HG03457 (cell line): Measurements from ENCODE around the gene CLSTN2.

Experiments used
- ATAC-seq: cut with Tn5 transposase; IDR thresholded peaks from one replicate; pipeline ENCODE4 v1.9.1; 2021; ENCODE audit warnings: moderate number of reproducible peaks; ENCODE audit not compliant: unreplicated experiment

The CLSTN2 gene

DNA sequence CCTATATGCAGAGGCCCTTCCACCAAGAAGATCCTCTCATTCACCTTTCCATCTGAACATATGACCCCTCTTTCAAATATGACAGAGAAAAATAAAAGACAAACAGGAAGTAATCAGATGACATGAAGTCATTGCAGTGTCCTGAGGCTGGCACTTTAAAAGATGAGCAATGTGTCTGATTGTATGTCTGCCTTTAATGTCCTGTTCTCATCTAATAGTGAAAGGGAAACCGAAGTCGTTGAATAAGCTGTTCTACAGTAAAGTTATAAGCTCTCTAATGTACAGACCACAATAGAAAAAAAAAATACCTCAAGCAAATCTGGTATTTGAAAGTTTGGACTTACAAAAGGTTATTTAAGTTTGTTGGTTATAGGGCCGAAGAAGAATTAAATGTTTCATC lies 243.0 kb downstream of the CLSTN2 start:
- ATAC-seq, result no peak

DNA sequence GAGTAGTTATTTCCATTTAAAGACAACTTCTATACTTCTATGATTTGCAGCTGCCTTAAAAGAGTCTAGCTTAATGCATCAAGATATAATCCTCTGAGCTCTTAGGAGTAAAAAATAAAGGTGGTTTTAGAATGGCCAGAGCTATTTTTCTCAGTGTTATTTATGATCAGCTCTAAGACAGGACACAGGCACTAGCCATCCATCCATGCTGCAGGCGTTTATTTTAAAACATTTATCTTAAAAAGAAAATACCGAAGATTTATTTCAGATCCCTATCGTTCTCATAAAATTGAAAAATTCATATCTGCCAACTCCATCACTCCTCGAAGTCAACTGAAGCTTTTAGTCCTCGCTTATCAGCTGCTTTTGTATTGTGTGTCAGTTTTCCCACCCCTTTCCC lies 243.5 kb downstream of the CLSTN2 start:
- no peak for ATAC-seq

DNA sequence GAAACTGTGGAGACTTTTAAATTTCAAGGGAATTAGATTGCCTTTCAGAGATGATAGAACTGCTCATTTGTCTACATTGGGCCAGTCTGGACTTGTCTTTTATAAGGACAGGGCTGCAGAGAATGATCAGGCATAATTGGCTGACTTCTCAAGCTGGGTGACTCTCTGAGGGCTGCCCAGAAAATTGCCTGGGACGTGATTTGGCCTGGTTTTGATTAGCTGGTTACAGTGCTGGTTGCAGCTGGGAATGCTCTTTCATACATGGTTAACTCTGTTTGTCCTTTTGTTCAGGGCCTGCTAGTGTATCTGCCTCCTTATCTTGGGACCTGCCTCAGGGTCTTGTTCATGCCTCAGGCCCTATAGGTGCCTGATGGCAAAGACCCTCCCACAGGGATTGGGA lies 245.6 kb downstream of the CLSTN2 start:
- ATAC-seq, result no peak

DNA sequence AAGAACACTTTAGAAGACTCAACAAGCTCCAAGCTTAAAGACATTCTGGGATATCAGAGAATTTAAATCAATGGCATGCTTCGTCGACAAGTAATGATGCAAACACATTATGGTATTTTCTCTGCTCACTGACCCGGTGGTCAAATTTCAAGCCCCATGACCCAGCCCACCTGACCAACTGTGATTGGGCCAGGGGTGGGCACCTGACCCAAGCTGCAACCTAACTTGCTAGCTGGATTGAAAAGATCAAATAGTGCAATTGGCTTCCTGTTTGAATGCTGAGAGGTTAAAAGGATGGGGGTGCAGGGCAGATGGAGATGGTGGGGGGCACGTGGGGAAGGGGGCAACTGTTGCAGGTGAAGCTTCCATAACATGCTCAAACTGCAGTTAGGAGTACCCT lies 250.4 kb downstream of the CLSTN2 start:
- ATAC-seq, result no peak

DNA sequence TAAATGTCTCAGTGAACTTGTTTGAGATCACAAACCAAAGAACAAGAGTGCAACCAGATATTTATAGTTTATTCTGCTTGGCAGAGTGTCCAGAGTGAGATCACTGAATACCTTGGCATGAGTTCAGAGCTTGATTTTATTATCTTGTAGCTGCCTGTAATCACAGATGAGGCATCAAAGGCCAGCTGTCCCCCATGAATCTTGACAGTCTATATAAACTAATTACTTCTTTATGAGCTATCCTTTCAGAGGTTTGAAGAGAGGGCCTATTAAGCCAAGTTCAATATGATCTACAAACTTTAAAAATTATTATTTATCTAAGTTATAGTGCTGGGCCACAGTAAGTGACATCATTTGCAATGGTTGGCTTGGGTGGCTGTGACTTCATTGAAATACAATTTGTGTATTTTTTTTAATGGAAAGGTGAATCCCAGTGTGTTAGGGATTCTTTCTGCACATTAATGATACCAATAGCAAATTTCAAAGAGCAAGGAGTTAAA lies 251.5 kb downstream of the CLSTN2 start:
- no peak for ATAC-seq

DNA sequence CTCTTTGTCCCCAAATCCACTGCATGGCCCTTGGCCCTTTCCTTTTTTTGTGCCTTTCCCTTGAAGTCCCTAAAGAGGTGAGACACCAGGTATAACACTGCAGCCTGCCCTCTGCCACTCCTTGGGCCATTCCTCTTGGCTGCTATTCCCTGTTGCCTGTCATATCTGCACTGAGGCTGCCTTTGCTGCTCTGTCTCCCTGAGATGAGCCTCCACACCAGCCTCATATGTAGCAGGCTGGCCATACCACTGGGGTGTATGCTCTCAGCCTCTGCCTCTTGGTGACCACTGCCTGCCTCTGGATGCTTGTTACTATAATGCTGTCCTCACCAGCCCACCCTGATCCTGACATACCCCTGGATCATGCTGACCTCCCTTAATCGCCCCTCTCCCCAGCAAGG lies 252.0 kb downstream of the CLSTN2 start:
- ATAC-seq, result no peak

DNA sequence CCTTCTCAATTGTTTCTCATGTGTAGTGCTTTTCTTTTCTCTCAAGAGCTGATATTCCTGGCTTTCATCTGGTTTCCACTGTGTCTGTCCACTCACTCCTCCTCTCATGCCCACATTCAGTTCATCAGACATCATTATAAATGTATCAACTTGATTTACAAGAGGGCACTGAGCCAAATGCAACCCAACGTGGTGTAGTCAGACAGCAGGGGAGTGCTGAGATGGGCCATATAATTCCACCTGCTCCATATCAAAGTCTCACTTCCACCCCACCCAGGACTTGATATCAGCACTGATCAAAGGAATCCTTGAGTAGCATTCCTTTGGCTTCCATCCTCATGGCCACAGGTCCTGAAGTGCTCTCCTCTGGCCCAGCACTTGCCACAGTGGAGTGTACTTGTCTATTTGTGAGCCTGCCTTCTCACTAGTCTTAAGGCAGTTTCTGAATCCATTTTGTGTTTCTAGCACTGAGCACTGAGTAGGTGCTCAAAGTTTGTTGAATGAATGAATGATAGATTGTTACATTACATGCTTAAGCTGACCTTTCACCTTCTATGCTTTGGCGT lies 252.8 kb downstream of the CLSTN2 start:
- ATAC-seq, result no peak

DNA sequence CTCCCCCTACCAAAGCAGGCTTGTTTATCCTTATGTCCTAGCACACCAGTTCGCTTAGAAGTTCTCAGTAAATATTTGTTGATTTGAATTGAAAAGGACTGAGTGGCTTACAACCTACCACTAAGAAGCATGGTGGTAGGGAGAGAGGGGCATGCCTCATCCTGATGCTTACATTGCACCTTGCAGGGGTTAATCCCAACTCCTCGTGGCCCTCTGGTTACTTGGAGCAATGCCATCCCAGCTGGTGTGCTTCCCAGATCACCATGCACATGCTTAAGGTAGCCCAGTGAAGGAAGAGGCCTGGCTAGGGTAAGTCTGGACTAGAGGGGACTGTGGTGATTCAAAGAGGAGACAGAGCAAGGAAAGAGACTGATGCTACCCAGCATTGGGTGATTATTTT lies 253.3 kb downstream of the CLSTN2 start:
- ATAC-seq, result no peak

DNA sequence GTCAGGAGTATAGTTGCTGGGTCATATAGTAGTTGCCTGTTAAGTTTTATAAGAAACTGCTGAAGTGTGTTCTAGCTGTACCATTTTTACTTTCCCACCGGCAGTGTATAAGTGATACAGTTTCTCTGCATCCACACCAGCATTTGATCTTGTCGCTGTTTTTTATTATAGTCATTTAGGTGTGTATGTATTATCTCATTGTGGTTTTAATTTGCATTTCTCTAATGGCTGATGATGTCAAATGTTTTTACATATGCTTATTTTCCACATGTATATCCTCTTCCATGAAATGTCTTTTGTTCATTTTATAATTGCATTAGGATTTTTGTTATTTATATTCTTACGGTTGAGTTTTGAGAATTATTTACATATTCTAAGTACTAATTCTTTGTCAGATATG lies 254.3 kb downstream of the CLSTN2 start:
- no peak for ATAC-seq

DNA sequence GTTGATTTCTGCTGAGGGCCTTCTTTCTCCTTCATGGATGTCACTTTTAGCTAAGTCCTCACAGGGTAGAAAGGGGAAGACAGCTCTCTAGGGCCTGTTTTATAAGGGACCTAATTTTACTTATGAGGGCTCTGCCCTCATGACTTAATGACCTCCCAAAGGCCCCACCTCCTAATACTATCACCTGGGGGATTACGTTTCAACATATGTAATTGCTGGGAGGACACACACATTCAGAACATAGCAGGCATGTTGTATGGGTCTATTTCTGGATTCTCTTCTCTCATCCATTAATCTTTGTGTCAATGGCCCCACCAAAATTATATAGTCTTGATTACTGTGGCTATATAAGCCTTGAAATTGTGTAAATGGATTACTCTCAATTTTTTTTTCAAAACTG lies 255.0 kb downstream of the CLSTN2 start:
- no peak for ATAC-seq

DNA sequence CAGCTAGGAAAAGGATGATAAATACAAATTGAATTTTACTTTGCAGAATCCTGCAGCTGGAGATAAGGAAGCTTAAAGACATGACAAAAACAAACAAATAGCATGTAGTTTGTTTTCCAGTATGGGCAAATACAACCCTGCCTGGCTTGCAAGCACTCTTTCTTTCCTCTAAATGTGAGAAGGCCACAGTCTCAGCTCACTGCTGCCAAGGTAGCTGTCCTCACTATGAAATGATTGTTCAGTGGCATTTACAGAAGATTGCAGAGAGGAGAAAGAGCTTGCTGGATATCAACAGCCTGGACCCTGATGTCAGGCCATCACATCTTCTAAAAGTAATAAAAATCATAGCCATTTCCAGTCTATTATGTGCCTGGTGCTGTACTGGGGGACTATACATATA lies 262.0 kb downstream of the CLSTN2 start:
- no peak for ATAC-seq

DNA sequence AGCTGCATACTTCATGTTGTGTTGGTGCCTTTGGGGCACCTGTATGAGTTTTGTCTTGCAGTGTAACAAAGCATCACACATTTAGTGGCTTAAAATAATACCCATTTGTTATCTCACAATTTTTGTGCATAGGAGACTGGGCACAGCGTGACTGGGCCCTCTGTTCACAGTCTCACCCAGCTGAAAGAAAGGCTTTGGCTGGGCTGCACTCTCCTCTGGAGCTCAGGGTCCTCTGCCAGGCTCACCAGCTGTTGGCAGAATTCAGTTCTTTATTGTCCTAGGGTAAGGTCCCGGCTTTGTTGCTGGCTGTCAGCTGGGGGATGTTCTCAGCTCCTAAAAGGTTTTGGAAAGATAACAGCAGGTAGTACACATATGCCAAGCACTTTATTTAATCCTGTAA lies 263.3 kb downstream of the CLSTN2 start:
- no peak for ATAC-seq

DNA sequence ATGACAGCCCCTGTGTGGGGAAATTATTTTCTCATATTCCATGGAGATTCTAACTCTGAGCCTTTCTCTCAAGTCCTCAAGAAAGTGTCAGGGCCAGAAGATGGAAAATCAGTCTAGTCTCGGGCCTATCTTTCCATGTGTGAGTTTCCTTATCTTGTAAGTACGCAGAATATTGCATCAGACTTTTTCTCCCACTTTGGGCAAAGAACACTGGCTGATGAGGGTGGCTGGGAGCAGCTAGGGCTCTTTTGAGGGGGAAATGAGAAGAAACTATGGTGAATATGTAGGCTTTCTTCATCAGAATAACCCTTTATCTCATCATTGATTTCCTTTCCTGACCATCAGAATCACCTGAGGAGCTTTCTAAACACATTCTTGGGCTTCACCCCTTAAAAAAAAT lies 264.0 kb downstream of the CLSTN2 start:
- ATAC-seq, result no peak

DNA sequence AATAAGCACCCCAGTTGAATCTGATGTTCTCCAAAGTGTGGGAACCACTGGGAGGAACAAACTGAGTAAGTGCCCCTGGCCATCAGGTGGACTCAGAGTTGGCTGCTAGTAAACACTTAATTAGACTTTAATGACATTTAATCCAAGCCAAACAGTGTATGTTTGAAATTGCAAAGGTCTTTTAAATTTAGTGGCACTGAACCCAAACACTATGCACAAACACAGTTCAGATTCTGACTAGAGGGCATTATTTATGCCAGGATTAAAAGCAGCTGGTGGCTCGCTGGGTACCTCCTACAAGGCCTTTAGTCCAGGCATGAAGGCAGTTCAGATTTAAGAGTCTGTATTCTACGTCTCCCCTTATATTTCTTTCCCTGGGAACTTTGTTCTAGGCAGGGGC lies 264.8 kb downstream of the CLSTN2 start:
- ATAC-seq, result no peak

DNA sequence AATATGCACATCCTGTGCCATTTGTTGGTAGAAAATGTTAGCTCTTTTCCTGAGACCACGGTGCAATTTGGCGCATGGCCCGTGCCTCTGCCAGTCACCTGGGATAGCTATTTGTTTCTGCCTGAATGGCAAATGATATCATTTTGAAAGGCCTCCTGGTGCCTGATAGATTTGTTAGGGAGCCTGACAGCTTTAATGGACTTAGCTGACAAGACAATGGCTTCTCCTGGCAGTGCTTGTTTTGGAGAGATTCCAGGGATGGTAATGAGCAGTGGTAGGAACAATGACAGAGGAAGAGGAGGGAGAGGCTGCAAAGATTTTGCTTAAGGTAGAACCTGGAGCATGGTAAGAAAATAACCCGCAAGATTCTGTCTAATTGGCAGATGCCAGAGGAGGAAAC lies 268.5 kb downstream of the CLSTN2 start:
- ATAC-seq, result no peak

DNA sequence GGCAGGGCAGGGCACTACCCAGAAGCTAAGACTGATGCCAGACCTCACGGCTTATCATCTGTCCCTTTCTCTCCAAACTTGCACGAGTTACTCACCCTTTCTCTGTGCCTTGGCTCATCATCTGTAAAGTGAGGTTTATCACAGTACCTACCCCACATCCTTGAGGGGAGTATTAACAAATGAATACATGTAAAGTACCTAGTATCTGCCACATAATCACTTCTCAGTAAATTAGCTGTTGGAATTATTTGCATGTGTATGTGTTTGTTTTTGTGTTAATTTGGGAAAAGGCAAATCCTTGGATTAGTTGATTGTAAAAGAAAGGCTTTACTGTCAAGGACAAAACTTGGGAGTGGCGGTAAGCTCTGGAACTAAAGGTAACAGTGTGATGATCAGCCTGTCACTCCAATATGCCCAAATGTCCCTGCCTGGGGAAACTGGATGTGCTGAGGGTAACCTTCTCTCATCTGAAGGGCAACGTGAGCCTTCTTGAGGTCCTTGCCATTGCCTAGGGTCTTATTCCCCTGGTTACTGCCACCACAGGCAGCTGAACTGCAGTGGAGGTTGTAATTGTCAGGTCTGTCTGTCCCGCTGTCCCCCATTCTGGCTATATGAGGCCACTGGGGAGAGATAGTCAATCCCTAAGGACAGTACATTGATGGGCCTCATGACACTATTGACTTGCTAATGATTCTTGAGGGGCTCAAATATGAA lies 269.4 kb downstream of the CLSTN2 start:
- ATAC-seq, result no peak

DNA sequence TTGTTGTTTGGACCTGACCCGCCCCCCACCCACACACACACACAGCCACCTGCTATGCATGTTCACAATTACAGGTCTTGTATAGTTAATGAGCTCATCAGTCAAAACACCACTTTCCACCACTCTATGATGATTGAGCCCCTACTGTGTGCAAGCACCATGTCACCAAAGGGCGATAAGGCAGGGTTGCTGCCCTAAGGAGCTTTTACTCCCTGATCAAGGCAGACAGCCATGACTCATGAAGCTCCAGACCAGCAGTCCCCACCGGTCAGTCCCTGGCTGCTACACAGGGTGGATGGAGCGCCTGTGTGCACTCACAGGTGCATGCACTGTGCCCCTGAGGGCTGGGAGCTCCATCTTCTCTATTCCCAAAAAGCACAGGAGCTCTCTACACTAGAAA lies 270.6 kb downstream of the CLSTN2 start:
- ATAC-seq, result no peak

DNA sequence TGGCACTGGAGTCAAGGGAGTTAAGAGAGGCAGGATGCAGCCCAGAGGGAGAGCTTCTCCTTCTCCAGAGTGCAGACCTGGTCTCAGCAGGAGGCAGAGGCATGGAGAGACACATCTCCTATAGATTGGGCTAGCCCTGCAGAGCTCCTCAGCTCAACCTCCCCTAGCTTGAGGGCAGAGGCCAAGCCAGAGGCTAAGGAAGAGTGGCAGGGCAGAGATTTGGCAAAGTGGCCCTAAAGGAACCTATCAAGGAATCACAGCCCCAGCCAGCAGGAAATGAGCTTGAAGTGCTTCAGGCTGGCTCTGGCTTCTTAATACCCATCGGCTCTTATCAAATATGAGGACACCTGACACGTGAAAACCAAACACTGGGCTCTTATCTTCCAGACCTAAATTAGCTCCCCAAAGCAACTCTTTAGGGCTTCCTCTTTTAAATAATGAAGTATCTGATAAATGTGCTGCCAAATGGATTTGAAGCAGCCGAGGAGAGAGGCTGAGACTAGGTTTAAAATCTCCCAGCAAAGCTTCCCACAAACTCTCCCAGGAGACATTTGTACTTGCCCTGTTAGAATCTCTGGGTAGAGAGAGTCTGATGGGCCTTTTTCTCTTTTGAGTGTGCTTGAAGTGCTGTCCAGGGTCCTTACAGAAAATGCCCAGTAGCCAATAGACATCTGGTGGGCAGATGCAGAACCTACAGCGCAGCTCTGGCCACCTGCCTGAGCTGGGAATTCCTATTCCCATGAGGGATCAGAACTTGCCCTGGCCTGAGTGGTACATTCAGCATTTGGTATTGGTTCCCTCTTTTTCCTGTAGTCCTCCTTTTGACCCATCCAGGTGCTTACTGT lies 271.4 kb downstream of the CLSTN2 start:
- no peak for ATAC-seq

DNA sequence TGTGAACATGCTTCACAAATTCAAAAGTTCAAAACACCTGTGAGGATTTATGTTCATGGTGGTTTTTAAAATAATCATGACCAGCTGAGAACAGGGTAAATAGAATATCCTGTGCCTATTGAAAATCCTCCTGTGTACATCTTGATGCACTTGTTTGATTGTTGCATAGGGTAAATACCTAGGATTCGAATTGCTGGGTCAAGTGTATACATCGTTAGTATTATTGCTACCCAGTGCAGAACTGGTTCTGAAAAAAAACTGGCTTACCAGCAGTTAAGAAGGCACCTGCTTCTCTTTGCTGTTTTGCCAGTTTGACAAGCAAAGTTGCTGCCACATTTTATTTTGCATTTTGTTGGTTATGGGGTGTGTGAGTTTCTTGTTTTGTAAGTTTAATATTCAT lies 272.6 kb downstream of the CLSTN2 start:
- ATAC-seq, result no peak

DNA sequence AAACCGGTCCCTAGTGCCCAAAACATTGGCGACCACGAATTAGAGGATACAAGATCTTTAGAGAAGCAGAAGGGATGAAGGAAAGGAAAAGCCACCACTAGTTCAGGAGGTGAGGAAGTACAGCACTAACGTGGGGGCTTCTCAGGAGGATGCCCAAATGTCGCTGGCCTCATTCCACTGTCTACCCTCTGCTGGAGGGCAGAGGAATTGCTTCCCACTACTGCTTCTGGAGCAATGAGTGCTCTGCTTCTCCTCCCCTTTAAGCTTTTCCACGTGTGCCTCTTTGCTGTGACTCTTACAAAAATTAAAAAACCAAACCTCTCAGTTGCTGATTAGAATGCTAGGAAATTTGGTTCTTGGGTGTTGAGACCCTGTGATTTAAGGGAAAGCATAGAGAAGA lies 281.3 kb downstream of the CLSTN2 start:
- no peak for ATAC-seq

DNA sequence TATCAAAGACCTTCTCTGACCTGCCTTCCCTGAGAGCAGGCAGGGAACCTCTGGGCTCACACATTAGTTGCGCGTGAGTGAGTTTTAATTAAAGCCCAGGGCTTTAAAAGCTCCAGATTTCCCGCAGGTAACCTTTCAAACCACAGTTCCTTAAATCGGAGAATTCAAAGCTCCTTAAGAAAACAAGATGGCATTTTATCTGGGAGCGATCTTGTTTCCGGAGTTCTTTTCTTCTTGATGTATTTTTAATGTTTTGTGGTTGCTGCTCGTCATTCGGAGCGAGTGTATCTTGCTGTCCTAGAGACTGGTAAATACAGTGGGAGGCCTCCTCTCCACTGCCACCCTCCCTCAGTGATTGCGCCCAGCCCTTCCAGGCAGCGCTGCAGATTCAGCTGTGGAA lies 284.3 kb downstream of the CLSTN2 start:
- no peak for ATAC-seq

DNA sequence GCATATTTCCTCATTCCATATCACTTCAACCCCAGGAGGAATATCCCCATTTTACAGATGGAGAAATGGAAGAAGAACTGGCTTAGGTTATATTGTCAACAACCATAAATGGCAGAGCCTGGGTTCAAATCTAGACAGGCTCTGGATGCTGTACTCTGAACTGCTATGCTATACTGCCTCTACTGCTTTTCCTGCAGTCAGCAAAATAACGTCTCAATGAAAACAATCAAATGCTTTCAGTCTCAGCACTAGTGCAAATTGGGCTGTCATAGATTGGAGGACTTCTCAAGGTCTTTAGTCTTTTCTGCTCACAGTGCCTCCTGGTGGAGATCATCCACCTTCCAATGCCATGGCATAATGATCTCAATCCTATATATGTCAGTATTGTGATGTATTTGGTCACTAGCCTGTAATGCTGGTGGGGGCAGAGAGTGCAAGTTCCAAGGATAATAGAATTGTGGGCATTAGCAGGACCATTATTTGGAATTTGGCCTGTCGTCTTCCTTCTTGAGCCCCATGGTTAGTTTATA lies 285.0 kb downstream of the CLSTN2 start:
- no peak for ATAC-seq
